ENCODE measurements around the gene NDUFV2.
"Not testable (repeated sequence)": the region's sequence is repeated elsewhere in the genome, so short reads cannot be mapped to it uniquely, and the experiment has no call there.

DNA sequence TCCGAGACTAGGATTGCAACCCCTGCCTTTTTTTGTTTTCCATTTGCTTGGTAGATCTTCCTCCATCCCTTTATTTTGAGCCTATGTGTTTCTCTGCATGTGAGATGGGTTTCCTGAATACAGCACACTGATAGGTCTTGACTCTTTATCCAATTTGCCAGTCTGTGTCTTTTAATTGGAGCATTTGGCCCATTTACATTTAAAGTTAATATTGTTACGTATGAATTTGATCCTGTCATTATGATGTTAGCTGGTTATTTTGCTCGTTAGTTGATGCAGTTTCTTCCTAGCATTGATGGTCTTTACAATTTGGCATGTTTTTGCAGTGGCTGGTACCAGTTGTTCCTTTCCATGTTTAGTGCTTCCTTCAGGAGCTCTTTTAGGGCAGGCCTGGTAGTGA, 67.0 kb downstream of the NDUFV2 start:
- TF ChIP-seq EZH2 (IDR thresholded peaks at IDR 0.05; ENCODE audit: low read length), result not testable (repeated sequence)
- TF ChIP-seq, protein P1, sequence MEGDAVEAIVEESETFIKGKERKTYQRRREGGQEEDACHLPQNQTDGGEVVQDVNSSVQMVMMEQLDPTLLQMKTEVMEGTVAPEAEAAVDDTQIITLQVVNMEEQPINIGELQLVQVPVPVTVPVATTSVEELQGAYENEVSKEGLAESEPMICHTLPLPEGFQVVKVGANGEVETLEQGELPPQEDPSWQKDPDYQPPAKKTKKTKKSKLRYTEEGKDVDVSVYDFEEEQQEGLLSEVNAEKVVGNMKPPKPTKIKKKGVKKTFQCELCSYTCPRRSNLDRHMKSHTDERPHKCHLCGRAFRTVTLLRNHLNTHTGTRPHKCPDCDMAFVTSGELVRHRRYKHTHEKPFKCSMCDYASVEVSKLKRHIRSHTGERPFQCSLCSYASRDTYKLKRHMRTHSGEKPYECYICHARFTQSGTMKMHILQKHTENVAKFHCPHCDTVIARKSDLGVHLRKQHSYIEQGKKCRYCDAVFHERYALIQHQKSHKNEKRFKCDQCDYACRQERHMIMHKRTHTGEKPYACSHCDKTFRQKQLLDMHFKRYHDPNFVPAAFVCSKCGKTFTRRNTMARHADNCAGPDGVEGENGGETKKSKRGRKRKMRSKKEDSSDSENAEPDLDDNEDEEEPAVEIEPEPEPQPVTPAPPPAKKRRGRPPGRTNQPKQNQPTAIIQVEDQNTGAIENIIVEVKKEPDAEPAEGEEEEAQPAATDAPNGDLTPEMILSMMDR (optimal IDR thresholded peaks at IDR 0.05 in 1 of 3, IDR thresholded peaks at IDR 0.05 in 1 of 3, conservative IDR thresholded peaks at IDR 0.05 in 1 of 3; ENCODE audit: extremely low read depth in 1 of 3, insufficient read depth in 2 of 3, low read length in 3 of 3), result not testable (repeated sequence)

All from keratinocyte (primary cell).